GM18508 (cell line): ENCODE results near the gene OR51E2.

Experiments
- ATAC-seq: cut with Tn5 transposase; IDR thresholded peaks from one replicate; pipeline ENCODE4 v1.9.1; 2021; ENCODE audit warnings: moderate number of reproducible peaks; ENCODE audit not compliant: insufficient read depth, unreplicated experiment

Gene OR51E2

DNA sequence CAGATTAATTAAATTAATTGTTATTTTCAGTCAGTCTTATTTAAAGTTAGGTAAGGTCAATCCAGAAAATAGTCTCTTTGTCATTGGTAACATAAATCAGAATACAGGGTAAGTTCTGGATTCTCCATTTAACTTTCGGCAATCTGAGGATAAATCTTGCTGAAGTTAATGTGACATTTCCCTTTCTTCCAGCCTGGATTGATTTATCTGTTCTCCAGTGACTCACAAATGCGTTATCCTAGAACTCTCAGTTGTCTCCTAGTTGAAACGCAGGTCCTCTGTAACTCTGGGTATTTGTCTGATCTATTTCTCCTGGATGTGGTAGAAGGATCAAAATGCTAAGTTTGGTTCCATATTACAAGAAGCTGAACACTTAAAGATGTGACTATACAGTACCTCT is 32.9 kb downstream of the OR51E2 start:
- ATAC-seq = no peak

- ATAC-seq = no peak
These were observed 33.5 kb downstream of the OR51E2 start for GRCh38 chr11:4664183-4664582.

DNA sequence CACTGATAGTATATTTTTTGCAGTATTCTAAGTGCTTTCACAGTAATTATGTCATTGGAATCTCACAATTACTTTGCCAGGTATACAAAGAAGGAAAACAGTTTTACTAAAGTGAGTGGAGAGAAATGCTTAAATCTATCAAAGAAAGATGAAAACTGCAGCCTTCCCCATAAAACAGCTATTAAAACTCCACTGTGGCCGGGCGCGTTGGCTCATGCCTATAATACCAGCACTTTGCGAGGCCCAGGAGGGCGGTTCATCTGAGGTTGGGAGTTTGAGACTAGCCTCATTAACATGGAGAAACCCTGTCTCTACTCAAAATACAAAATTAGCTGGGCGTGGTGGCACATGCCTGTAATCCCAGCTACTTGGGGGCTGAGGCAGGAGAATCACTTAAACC is 34.8 kb downstream of the OR51E2 start:
- ATAC-seq = no peak

DNA sequence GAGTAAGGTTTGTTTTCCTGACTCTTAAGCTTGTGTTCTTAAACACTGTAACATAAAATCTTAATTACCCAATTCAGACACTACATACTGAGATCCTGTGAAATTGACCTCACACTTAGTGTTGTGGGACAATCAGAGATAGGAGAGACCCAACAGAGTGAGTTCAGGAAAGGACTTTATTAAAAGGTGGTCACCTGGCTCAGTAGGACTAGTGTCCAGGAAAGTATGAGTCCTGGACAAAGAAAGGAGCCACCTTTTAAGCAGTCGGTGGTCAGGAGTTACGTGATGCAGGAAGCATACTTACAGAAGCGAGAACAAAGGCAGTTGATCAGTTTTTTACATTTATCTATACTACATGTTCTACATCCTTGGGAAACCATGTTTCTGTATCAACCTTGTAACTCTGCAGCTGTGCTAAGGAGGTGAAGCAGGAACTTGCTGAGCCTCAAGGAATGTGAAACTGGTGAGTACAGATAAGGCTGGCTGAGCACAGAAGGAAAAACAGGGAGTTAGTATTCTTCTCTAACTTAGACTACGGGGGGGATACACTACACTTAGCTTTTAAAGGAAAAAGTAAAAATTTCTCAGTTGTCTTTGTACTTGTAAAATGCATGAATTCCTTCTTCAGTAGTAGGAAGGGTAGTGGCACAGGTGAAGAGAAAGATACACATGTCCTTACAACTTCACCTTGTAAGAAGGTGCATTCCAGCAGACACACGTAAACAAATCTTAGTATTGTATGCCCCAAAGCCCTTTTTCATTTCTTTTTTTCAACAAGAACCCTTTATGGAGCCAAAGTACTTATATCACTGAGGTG is 38.8 kb downstream of the OR51E2 start:
- no peak for ATAC-seq

- ATAC-seq = no peak
These were observed 42.9 kb downstream of the OR51E2 start for GRCh38 chr11:4654635-4655369.

- ATAC-seq = no peak
These were observed 49.9 kb downstream of the OR51E2 start for GRCh38 chr11:4647766-4648165.

- ATAC-seq = no peak
These were observed 51.7 kb downstream of the OR51E2 start for GRCh38 chr11:4645974-4646373.

GRCh38 chr11:4644233-4644632 is 53.4 kb downstream of the OR51E2 start:
- no peak for ATAC-seq

DNA sequence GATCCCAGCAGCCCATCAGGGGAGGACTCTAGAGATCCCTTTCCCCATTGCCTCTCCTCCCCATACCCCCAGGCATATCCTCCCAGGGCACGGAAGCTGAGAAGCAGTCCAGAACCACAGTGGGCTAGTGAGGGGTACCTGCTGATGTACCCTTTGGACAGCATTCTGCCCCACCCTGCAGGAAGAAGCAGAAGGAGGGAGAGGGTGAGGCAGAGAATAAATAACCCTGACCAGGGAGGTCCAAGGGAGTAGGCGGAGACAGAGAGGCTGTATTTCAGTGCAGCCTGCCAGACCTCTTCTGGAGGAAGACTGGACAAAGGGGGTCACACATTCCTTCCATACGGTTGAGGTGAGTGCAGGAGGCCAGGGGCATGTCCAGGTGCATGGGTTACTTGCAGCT is 54.0 kb downstream of the OR51E2 start, which contains the start of gene OR51E1:
OR51E1 (plus strand) TSS at position 301 of the 400 bp plus-strand sequence. CDS start 8,545 bp downstream, outside the sequence.
- ATAC-seq = no peak

DNA sequence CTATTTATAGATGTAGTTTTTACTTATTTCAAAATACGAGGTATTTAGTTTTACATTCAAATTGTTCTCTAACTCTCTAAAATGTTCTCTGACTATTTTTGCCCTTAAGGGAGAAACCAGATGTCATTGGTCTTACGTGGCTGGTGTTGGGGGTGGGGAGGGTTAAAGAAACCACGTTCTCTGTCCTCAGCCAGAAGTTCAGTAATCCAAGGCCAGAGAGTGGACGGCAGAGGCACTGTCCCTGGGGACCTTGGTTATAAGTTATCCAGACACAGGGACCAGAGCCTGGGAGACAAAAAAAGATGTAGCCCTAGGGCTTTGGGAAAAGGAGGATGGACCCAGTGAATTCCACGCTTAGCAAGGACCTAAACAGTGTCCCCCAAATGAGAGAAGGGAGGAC is 54.6 kb downstream of the OR51E2 start:
- no peak for ATAC-seq

DNA sequence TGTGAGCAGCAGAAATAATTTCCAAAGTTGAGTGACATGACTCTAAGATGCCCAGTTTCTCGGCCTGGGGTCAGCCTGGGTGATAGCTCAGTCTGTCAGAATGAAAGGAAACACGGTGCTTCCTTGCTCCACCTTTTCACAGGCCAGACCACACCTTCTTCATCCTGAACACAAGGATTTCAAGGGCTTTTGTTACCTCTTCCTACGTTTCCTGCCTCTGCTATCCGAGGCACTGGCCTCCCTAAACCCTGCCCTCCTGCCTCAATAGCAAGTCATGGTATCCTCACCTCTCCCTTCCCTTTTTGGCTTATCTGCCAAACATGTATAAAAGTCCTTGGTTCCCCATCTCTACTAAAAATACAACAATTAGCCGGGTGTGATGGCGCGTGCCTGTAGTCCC is 55.6 kb downstream of the OR51E2 start:
- no peak for ATAC-seq

DNA sequence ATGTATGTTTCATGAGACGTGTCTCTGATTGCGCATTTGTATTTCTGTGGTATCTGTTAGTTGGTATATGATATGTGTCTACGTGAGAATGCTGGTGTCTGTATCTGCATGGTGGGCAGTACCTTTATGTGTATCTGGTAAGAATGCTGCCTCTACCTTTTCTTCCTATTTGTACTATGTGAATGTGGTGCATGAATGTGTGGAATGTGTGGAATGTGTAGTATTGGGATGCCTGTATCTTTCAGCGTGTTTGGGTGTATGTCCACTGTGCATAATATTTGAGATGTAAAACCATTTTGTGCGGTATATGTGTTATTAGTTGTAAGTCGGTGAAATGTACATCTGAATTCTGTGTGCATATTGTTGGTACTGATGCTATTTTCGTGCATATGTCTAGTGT is 56.2 kb downstream of the OR51E2 start:
- no peak for ATAC-seq

- ATAC-seq = no peak
These were observed 57.7 kb downstream of the OR51E2 start for GRCh38 chr11:4639931-4640330.

GRCh38 chr11:4637662-4638047 is 60.0 kb downstream of the OR51E2 start:
- ATAC-seq = no peak

- peak; percentile 65 for ATAC-seq
These were observed 60.5 kb downstream of the OR51E2 start, which contains the start of gene OR51D1 for GRCh38 chr11:4636962-4637661. Gene OR51D1, plus strand, starts transcription at chr11:4637477. Its CDS starts 2,314 bp downstream, at chr11:4639791.

DNA sequence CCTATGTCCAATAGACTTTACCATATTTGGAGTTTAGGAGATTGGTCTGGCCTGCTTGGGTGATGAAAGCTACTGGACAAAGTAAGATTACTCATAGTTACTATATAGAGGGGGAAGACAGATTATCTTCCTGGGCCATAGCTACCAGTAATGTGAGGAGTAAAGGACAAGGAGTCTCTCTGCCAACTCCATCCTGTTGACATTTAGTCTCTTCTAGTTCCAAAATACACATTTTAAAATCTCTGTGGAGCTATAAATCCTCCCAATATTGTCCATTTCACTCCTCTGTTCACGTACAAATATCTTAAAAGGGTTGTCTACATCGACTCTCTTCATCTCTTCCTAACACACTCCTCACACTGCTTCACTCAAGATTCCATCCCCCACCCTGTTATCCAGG is 61.5 kb downstream of the OR51E2 start:
- ATAC-seq = no peak
